ENCODE data around the gene CACNA1D. TPM values are rescaled to one million over a fixed set of nuclear protein-coding genes. Genes with fewer than 3 reads are reported as not detected.

The CACNA1D gene
- total RNA-seq, 1 experiment from 2014 or later, result not detected

DNA sequence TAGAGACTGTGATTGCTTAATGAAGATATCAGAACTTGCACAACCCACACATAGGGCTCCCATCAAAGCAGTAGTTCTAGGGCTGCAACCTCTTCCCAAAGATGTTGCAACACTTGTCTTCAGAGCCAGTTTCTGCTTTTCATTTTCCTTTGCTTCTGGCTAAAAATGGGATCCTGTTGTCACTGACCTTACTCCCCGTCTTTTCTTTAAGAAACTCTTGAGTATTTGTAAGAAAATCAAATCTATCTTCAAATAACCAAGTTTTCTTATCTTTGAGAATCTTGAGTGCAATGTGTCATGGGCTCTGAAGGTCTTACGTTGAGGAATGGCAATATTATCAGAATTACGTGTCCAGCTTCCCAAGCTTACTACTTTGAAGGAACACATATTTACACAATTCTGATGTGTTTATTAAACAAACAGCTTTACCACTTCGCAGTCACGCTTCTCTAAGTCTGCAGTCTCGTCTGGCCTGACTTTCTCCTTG is 24.1 kb downstream of the CACNA1D start:
- DNase-seq (ENCODE audit: low spot score), result no peak
- intact Hi-C loops (cut with micrococcal nuclease; ENCODE audit: unreplicated experiment), result no loop called here
- Histone ChIP-seq H3K4me3 (ENCODE audit: low read depth, low read length, poor library complexity, severe bottlenecking) (no peak overlapping the region), H3K4me1 (ENCODE audit: insufficient read depth, low read length, poor library complexity, severe bottlenecking) (no peaks in the 10 kb centered on the region), H3K36me3 (ENCODE audit: insufficient read depth, low read length, poor library complexity, severe bottlenecking) (no peaks in the 10 kb centered on the region), H3K27ac (ENCODE audit: low read depth, low read length, poor library complexity, severe bottlenecking) (no peak overlapping the region), H3K27me3 (replicated peaks; ENCODE audit: insufficient read depth, low read depth, low read length, poor library complexity) (no peaks in the 10 kb centered on the region), H3K9me3 (ENCODE audit: low read depth, low read length, poor library complexity, severe bottlenecking) (no peaks in the 10 kb centered on the region)
- POLR2A ChIA-PET (ENCODE audit: low non-redundant PET), result no interaction called here
- CTCF ChIA-PET, result no interaction called here
- BruUV-seq (replicated peaks), result no TSS peak
- TF ChIP-seq CTCF (conservative IDR thresholded peaks at IDR 0.05; ENCODE audit: low read depth, low read length), result no peak
- TF ChIP-seq EZH2 (IDR thresholded peaks at IDR 0.05; ENCODE audit: borderline replicate concordance, low read depth, low read length, poor library complexity, severe bottlenecking), result no peak

DNA sequence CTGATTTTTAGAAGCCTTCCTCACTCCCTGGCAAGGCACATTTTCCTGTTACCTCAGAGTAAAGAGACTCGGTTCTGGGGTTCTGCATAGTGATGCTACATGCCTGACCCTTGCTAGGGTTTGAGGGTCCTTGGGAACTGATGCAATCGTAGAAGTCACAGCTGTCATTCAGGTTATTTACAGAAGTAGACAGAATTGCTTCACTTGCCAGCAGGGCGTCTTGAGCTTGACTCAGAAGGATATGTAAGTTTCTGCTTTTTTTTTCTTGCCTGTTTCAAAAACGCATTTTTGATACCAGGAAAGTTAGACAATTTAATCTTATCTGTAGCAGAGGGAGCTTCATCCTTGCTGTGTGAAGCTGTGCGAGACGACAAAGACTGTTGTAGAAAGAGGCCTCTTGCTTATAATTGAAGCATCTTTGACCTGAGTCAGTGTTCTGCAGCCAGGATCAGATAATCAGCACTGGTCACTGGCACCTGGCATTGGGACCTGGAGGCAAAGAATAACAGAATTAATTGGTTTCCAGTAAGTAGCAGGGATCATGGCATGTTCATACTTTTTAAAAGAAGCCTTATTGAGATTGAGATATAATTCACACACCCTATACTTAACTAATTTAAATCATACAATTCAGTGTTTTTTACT is 24.8 kb downstream of the CACNA1D start:
- POLR2A ChIA-PET (ENCODE audit: low non-redundant PET), result no interaction called here
- DNase-seq (ENCODE audit: low spot score), result no peak
- CTCF ChIA-PET, result no interaction called here
- Histone ChIP-seq H3K4me3 (ENCODE audit: low read depth, low read length, poor library complexity, severe bottlenecking) (no peak overlapping the region), H3K36me3 (ENCODE audit: insufficient read depth, low read length, poor library complexity, severe bottlenecking) (no peaks in the 10 kb centered on the region), H3K27ac (ENCODE audit: low read depth, low read length, poor library complexity, severe bottlenecking) (no peak overlapping the region), H3K4me1 (ENCODE audit: insufficient read depth, low read length, poor library complexity, severe bottlenecking) (no peaks in the 10 kb centered on the region), H3K27me3 (replicated peaks; ENCODE audit: insufficient read depth, low read depth, low read length, poor library complexity) (no peaks in the 10 kb centered on the region), H3K9me3 (ENCODE audit: low read depth, low read length, poor library complexity, severe bottlenecking) (no peaks in the 10 kb centered on the region)
- no TSS peak for BruUV-seq (replicated peaks)
- intact Hi-C loops (cut with micrococcal nuclease; ENCODE audit: unreplicated experiment), result no loop called here
- TF ChIP-seq EZH2 (IDR thresholded peaks at IDR 0.05; ENCODE audit: borderline replicate concordance, low read depth, low read length, poor library complexity, severe bottlenecking), result no peak
- TF ChIP-seq CTCF (conservative IDR thresholded peaks at IDR 0.05; ENCODE audit: low read depth, low read length), result no peak

DNA sequence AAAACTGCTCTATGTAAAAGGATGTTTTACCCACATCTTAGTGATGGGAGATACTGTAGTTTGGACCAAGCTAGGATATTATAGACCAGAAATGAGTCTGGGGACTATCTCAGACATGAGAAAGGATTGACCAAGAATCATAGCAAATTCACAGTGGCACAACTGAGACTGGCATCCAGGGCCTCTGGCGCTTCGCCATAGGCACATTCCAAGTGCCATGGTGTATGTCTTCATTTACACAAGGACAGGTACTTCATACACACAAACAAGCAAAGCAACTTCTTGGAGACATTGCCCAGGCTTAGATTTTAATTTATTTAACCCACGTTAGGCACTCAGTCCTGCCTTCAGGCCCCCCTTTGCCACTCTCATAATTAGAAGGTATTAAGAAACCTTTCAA is 28.9 kb downstream of the CACNA1D start:
- H3K27me3 ChIP-seq (replicated peaks; ENCODE audit: insufficient read depth, low read depth, low read length, poor library complexity), result no peaks in the 10 kb centered on the region
- H3K4me3 ChIP-seq (ENCODE audit: low read depth, low read length, poor library complexity, severe bottlenecking), result no peak overlapping the region
- ChIA-PET CTCF (no interaction called here), POLR2A (ENCODE audit: low non-redundant PET) (no interaction called here)
- no peak for DNase-seq (ENCODE audit: low spot score)
- TF ChIP-seq CTCF (conservative IDR thresholded peaks at IDR 0.05; ENCODE audit: low read depth, low read length) (no peak), EZH2 (IDR thresholded peaks at IDR 0.05; ENCODE audit: borderline replicate concordance, low read depth, low read length, poor library complexity, severe bottlenecking) (no peak)
- H3K4me1 ChIP-seq (ENCODE audit: insufficient read depth, low read length, poor library complexity, severe bottlenecking), result no peaks in the 10 kb centered on the region
- no peaks in the 10 kb centered on the region for H3K36me3 ChIP-seq (ENCODE audit: insufficient read depth, low read length, poor library complexity, severe bottlenecking)
- no TSS peak for BruUV-seq (replicated peaks)
- intact Hi-C loops (cut with micrococcal nuclease; ENCODE audit: unreplicated experiment), result no loop called here
- no peaks in the 10 kb centered on the region for H3K9me3 ChIP-seq (ENCODE audit: low read depth, low read length, poor library complexity, severe bottlenecking)
- no peak overlapping the region for H3K27ac ChIP-seq (ENCODE audit: low read depth, low read length, poor library complexity, severe bottlenecking)

All from A673 (cell line).